Urothelium cell line (cell line): ENCODE results near the gene ADIRF.
A peak's percentile ranks its signal among the peaks of the same experiment; 100 is the strongest.
"Not testable (repeated sequence)": the region's sequence is repeated elsewhere in the genome, so short reads cannot be mapped to it uniquely, and the experiment has no call there.

Source experiments
- DNase-seq: peaks from one replicate; pipeline ENCODE4 v3.0.0; 2011; ENCODE audit warnings: low spot score, mixed read lengths
- FAIRE-seq: peaks from 2 replicates; lab custom pipeline; 2011; peaks lifted over from hg19 to GRCh38; lab: Jason Lieb, UNC

ADIRF gene

DNA sequence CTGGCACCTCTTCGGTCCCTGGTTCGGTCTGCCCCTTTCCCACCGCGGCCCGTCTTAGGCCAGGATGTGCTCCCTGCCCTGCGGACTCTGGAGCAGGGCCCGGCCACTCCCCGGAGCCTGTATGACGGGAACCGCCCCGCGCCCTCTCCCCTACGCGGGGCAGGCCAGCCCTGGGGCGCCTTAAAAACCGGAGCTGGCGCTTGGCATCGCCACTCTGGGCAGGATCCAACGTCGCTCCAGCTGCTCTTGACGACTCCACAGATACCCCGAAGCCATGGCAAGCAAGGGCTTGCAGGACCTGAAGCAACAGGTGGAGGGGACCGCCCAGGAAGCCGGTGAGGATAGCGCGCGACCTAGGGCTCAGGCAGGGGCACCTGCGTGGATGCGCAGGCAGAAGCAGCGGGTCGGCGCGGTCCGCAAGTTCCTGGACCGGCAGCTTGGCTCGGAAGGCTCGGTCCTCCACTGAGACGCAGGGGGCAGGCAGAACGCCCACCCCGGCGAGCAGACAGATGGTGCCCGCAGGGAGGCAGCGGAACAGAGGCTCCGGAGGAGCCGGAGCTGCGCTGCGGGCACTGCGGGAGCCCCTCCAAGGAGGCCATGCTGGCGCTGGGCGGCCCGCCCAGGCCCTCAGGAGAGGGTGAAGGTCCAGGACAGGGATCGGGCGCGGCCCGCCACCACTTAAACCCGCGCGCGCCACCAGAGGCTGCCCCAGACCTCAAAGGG, at the start of gene ADIRF:
TSS of gene ADIRF (plus strand) at position 212 of the 723 bp plus-strand sequence. CDS start at position 275, 63 bp downstream.
- FAIRE-seq (no peak), DNase-seq (no peak)

DNA sequence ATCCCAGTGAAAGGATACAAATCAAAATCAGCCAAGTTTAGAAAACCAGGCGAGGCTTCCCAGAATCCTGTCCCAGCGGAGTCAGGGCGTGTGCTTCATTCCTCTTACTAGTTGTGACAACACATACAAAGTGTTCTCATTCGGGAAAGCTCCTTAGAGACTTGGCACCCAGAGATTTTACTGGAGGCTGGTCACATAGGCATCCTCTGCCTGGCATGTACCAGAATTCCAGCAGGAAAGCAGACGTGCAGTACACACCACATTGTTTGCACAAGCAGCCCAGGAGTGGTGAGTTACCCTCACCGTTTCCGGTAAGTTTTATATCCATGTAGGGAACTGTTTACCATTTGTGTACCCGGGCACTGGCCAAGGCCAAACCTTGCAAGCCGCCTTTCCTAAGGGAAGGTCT, 45.7 kb upstream of the ADIRF start:
- DNase-seq (no peak), FAIRE-seq (no peak)

DNA sequence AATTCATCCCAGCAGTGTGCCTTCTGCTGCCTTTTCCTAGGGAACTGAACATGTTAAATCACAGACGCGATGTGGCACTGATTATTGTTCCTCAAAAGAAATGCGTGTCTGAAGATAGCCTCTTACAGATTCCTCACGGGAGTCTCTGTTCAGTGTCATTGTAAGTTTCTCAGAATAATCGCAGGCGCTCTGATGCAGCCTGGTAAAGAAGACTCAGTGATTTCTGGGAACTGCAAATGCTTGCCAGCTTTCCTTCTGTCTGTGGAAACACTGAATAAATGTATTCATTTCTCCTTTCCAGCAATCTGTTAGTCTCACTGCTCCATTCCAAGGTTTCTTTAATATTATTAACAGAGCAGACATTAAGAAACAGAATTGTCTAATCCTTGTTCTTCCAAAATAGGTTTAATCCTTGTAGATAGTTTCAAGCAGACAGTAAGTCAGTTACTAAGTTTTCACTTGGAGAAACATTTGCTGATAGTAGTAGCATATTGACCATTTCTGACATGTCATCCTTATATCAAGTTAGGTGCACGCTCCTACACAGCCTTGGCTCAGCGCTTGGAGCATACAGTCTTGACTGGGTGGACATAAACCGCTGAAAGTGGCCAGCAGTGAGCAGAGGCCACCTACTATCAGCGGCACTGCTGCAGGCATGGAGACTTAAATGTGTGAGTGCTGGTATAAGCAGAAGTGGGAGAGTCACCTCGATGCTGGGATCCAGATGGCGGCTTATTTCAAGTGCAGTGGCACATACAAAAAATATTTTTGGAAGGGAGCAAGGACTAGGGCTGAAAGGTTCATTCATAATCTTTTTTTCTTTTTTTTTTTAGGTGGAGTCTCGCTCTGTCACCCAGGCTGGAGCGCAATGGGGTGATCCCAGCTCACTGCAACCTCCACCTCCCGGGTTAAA, 38.6 kb upstream of the ADIRF start:
- DNase-seq (no peak), FAIRE-seq (no peak)

DNA sequence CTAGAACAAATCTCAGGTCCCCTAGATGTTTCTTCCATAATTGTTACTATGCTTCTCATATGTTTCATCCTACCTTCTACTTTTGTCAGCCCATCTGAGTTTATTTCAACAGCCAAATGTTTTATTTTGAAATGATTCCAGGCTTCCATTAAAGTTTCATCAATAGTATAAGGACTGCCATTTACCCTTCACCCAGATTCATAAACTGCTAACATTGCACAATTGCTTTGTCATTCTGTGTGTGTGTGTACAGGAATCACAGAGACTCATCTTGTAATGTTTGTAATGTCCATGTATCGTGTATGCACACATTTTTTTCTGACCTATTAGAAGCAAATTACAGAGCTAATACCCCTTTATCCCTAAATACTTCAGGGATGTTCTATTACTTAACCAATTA, 36.4 kb upstream of the ADIRF start:
- FAIRE-seq (no peak), DNase-seq (no peak)

DNA sequence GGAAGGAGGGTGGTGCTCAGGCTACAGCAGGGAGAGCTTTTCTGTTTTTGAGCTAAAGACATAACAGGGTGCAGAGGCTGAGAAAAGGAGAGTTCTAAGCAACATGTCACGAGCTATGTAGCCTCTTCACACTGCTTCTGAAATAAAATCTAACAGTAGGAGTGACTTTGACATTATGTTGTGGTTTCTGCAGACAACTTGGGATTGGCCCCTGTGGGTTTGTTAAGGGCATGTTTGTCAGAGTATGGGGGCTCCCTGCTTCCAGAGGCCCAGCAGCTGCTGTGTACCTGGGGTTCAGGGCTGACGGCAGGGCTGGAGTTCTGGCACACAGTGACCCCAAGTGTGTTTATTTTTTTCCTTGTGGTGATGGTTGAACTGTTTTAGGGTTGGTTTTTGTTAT, 35.6 kb upstream of the ADIRF start:
- DNase-seq, result no peak
- no peak for FAIRE-seq

DNA sequence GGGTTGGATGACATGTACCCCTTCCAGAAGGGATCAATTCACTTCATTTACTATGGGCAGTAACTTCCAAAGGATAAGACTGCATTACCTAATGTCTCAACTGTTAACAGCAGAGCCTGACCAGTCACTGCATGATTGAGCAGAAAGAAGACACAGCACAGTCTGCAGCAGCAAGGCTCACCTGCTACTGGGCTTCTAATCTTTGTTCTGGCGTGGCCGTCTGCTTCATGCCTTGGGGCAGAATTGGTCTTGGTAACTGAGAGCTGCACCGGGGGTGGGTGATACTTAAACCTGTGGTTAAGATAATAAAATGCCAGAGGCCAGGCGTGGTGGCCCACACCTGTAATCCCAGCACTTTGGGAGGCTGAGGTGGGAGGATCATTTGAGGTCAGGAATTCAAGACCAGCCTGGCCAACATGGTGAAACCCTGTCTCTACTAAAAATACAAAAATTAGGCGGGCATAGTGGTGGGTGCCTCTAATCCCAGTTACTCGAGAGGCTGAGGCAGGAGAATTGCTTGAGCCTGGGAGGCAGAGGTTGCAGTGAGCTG, 34.0 kb upstream of the ADIRF start:
- FAIRE-seq, DNase-seq: not testable (repeated sequence)

DNA sequence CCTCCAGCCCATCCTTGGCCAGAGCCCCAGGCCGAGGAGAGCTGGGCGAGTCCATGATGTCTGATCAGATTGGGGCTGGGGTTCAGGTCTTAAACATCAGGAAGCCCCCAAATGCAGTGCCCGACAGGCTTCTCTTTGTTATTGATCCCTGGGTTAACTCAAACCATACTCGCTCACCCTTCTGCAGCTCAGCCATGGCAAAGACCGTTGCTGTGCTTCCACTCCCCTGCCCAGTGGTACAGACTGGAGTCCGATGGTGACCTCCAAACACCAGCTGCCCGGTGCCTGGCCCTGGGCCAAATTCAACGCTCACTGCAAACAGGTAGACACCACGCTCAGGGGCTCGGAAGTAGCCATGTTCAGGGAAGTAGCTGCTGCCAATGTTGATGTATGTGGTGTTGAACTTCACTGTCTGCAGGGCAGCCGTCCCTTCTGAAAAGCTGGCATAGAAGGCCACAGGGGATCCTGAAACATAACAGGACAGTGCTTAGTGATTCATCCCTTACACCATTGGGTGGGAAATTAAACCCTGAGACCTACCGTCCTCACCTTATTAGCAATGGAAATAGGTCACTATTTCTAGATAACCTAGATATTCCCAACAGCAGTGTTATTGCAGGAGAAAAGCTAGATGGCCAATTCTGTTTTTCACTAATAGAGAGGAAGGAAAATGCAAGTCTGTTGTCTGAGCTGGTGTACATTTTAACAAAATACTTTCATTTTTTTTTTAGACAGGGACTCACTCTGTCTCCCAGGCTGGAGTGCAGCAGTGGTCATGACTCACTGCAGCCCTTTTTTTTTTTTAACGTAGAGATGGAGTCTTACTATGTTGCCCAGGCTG, 31.4 kb upstream of the ADIRF start:
- DNase-seq (no peak), FAIRE-seq (no peak)

DNA sequence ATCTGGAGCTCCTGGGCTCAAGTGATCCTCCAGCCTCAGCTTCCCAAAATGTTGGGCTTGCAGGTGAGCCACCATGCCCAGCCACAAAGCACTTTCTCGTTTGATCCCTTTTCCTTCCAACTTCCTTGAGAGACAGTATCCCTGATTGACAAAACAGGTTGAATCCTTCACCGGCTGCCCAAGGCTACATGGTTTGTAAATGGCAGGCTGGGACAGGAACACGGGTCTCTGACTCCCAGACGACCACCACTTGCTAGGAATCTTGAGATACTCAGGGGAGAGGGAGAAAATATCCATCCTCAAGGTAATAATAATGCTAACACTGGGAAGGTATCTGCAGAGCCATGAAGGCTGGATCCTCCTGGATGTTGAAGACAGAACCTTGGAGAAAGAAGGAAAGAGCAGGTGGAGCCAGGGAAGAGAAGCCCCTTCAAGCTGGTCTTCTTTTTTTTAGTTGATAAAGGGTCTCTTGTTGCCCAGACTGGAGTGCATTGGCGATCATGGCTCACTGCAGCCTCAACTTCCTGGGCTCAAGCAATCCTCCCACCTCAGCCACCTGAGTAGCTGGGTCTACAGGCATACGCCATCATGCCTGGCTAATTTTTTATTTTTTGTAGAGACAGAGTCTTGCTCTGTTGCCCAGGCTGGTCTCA, 30.7 kb upstream of the ADIRF start:
- DNase-seq, result no peak
- no peak for FAIRE-seq

DNA sequence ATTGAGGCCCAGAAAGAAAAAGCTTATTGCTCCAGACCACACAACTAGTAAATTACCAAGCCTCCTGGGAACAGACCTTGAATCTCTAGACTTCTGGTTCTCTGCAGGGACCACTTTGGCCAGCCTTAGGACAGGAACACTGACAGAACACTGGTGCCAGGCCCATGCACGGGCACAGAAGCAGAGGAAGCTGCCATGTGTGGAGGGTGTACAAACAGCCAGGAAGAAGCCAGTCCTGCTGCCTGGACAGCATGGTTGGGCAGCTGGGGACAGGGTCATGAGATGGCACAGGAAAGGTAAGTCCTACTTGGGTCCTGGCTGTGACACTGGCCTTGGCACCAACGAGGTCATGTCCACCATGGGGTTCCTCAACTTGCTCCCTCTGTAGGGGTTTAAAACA, 30.0 kb upstream of the ADIRF start:
- FAIRE-seq, result no peak

DNA sequence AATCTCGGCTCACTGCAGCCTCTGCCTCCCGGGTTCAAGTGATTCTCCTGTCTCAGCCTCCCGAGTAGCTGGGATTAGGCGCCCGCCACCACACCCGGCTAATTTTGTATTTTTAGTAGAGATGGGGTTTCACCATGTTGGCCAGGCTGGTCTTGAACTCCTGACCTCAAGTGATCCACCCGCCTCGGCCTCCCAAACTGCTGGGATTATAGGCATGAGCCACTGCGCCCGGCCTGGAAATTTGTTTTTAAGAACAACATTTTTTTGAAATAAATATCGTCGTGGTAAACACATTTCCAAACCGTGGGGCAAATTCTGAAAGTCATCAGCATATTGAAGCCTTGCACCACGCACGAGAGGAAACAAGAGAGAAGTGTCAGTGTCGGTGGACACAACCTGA, 28.2 kb upstream of the ADIRF start:
- not testable (repeated sequence) for FAIRE-seq

More for the DNA sequence above, 30.0 kb upstream of the ADIRF start:
- DNase-seq, result no peak

DNA sequence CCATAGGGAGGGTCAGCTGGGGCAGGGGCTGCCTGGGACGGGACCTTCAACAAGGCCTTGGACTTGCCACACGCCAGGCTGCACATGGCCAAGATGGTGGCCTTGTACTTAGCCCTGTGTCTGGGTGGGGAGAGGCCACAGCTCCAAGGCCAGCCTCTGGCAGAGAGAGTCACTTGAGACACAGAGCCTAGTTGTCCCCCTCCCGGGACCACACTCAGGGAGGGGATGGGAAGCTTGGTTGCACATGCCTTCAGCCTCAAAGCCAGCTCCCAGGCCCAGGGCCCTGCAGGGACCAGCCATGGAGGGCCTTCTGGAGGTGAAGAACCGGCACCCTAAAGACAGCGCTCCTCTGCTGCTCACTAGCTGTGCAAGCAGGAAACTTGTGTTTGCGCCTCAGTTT, 27.6 kb upstream of the ADIRF start:
- no peak for DNase-seq
- no peak for FAIRE-seq

More for the DNA sequence above, 28.2 kb upstream of the ADIRF start:
- DNase-seq, result not testable (repeated sequence)

DNA sequence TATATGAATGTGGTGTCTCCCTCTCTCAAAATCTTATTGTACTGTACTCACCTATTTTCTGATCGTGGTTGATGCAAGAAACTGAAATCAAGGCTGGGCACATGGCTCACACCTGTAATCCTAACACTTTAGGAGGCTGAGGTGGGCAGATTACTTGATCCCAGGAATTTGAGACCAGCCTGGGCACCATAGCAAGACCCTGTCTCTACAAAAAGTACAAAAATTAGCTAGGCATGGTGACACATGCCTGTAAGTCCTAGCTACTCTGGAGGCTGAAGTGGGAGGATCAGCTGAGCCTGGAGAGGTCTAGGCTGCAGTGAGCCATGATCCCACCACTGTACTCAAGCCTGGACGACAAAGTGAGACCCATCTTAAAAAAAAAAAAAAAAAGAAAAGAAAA, 26.9 kb upstream of the ADIRF start:
- DNase-seq (no peak), FAIRE-seq (no peak)

DNA sequence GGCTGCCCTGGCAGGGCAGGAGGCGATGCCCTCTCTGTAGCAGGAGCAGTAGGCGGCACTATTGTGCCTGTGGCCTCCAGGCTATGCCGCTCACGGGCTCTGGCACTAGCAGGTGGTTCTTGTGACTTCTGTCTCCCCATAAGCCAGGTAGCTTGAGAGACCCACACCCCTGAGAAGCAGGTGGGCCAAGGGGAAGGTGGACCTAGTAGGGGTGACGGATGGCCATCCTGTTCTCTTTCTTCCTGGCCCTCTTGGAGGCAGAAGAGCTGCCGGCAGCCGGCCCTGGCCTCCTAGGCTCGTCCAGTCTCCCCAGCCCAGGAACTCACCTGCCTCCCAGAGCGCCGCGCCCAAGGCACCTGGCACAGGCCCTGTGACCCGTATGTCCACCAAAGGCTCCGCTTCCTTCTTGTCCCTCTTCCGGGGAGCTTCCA, 26.3 kb upstream of the ADIRF start:
- FAIRE-seq, result no peak
- peak; percentile 0 for DNase-seq

DNA sequence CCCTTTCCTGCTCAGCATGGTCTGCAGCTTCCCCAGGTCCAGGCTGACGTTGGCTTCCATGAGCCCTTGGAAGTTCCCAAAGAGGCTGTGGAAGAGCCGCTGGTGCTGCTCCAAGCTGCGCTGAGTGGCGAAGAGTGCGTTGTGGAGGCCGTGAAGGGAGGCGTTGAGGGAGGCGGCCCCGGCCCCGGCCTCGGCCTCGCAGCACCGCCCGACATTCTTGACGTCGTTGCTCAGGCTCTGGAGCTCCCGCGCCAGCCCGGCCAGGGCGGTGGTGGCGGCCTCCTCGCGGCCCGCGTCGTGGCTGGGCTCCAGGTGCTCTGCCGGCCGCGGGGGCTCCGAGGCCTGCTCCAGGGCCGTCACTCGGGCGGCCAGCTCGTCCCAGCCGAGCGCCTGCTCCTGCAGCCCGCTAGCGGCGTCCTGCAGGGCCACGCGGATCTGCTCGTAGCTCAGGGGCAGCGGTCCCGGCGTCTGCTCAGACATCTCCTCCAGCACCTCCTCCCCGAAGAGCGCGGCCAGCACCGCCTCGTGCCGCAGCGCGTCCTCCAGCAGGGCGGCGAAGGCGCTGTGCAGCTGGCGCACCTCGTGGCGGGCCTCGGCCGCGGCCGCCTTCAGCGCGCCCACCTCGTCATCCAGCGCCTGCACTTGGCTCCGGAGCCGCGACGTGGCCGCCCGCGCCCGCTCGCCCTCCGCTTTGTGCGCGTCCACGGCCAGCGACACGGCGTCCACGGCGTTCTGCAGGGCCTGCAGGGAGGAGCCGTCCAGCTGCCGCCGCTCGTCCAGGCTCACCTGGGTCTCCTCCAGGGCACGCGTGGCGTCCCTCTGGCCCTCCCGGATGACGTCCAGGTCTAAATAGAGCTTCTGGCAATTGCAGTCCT, 25.6 kb upstream of the ADIRF start:
- FAIRE-seq (no peak), DNase-seq (peak; percentile 0)

DNA sequence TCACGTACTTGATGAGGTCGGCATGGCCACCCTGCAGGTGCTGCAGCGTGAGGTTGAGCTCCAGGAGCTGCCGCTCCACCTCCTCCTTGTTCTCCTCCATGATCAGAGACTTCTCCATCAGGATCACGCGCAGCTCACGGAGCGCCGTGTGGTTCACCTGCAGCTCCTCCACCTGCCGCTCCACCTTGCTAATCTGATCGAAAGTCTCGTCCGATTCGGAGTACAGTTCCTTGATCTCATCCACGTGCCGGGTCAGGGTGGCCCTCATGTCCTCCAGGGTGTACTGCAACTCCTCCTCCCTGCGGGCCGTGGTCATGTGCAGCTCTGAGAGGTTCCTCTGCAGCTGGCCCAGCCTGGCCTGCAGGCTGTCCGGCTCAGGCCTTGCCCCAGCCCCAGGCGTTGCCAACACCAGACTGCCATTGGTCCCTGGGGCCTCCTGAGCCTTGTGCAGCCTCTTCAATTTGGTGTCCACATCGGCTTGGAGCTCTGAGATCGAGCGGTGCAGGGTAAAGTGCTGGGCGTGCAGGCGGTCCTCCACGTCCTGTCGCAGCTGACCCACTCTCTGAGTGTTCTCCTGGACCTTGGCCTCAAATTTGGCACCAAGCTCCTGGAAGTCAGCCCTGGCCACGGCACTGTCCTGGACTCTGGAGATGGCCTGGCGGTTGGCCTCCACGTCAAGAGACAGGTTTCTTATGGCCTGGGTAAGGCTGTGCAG, 24.8 kb upstream of the ADIRF start:
- no peak for FAIRE-seq
- no peak for DNase-seq

DNA sequence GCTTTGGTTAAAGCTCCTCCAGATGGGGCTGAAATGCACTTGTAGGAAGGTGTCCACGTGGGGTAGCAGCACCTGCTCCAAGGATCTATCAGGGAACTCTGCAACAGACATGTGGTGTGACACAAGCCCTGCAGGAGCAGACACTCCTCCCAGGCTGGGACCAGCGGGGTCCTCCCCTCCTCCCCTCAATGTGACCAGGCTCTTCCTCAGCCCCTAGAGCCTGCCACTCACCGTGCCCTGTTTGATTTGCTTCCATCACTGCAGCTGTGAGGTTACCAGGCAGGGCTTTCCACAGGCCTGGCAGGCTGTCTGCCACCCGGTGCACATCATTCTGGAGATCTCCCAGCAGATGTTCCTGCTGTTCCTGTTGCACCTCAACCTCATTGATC, 24.3 kb upstream of the ADIRF start:
- FAIRE-seq, result no peak

DNA sequence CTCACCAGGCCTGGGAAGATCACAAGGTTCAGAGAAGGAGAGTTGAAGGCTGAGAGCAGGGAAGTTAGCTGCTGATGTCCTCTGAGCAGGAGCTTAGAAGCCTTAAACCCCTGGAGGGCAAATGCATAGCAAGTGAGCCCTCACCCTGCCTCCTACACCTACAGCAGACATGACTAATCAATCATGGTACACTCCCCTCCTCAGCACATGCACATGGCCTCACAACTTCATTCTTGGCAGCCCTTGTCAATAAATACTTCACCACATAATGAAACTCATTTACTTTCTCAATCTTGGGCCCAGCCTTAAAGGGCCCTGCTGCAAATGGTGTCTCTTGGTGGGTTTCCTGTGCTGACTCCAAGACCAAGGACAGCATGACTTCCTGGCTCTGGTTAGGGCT, 23.8 kb upstream of the ADIRF start:
- FAIRE-seq, result no peak

More for the DNA sequence above, 24.3 kb upstream of the ADIRF start:
- no peak for DNase-seq

DNA sequence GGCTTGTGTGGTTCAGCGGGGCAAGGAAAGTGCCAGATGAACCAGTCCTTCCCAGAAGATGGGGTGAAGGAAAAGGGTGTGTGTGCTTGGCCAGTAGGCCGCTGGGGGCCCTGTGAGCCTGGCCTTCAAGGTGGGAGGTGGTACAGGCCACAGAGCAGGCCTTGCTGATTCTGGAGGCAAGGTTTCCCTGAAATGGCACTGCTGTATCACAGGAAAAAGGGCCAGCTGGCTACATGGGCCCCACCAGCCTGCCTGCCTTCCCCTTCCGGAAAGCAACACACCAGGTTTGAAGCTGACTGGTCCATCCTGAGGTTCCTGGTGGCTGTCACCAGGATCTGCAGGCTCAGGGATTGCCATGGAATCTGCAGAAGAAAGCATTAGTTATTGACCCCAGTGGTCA, 23.4 kb upstream of the ADIRF start:
- no peak for FAIRE-seq

More for the DNA sequence above, 23.8 kb upstream of the ADIRF start:
- DNase-seq, result no peak

More for the DNA sequence above, 23.4 kb upstream of the ADIRF start:
- no peak for DNase-seq
